HEK293 (cell line): ENCODE measurements around the gene OR2J3.

Experiments
- CTCF ChIA-PET: fragments of 350-600 bp; formaldehyde crosslinking; extraction: SDS; loops from one replicate; lab custom pipeline; 2021; ENCODE audit warnings: antibody characterized with exemption; lab: Yijun Ruan, JAX
- POLR2A ChIA-PET: fragments of 300-600 bp; formaldehyde crosslinking; extraction: SDS; loops from one replicate; lab custom pipeline; 2020; ENCODE audit warnings: antibody characterized with exemption, inconsistent platforms; lab: Yijun Ruan, JAX
- H3K27ac ChIP-seq: fragments of 200-500 bp; sonication (Bioruptor generic); 2 replicates; pipeline ENCODE4 v1.5.1; 2014; ENCODE audit warnings: low read depth, low read length, control low read depth, inconsistent platforms; ENCODE audit errors: extremely low read depth
- H3K36me3 ChIP-seq, 2 experiments: fragments of 200-500 bp in 1 of 2; sonication (Bioruptor generic) in 1 of 2; 1 replicate in 1 of 2; 2 replicates in 1 of 2; pipeline ENCODE4 v1.5.1; 2014 to 2017; ENCODE audit warnings: inconsistent platforms in 2 of 2, low read length in 2 of 2; ENCODE audit not compliant: control insufficient read depth in 2 of 2, insufficient read depth in 1 of 2
- H3K4me1 ChIP-seq: fragments of 200-500 bp; sonication (Bioruptor generic); 2 replicates; pipeline ENCODE4 v1.5.1; 2014; ENCODE audit warnings: mild to moderate bottlenecking, low read length, inconsistent platforms; ENCODE audit not compliant: control insufficient read depth, insufficient read depth
- H3K4me3 ChIP-seq: 2 replicates; pipeline ENCODE4 v1.5.1; 2011; ENCODE audit warnings: low read depth, mild to moderate bottlenecking, control low read depth, low read length, moderate library complexity
- H3K9me3 ChIP-seq: fragments of 200-500 bp; sonication (Bioruptor generic); 2 replicates; pipeline ENCODE4 v1.5.1; 2014; ENCODE audit warnings: low read depth, low read length, inconsistent platforms; ENCODE audit not compliant: control insufficient read depth, insufficient read depth
- CTCF ChIP-seq: fragments of 450-650 bp; formaldehyde crosslinking; IDR thresholded peaks from 2 replicates; pipeline ENCODE4 v1.5.1; 2016; ENCODE audit warnings: missing biosample characterization, missing genetic modification characterization
- GFI1B ChIP-seq: fragments of 450-650 bp; formaldehyde crosslinking; IDR thresholded peaks from 2 replicates; pipeline ENCODE4 v1.5.1; 2016; ENCODE audit warnings: missing biosample characterization, missing genetic modification characterization
- KLF1 ChIP-seq: fragments of 450-650 bp; formaldehyde crosslinking; IDR thresholded peaks from 2 replicates; pipeline ENCODE4 v1.5.1; 2016; ENCODE audit warnings: missing biosample characterization, missing genetic modification characterization
- KLF10 ChIP-seq: fragments of 450-650 bp; IDR thresholded peaks from 2 replicates; pipeline ENCODE4 v1.5.1; 2018; ENCODE audit warnings: missing biosample characterization, mild to moderate bottlenecking, missing genetic modification characterization
- PRDM10 ChIP-seq: fragments of 450-650 bp; formaldehyde crosslinking; IDR thresholded peaks from 2 replicates; pipeline ENCODE4 v1.5.1; 2016; ENCODE audit warnings: missing biosample characterization, missing genetic modification characterization
- ZFP37 ChIP-seq: fragments of 450-650 bp; formaldehyde crosslinking; IDR thresholded peaks from 2 replicates; pipeline ENCODE4 v1.5.1; 2016; ENCODE audit warnings: missing biosample characterization, missing genetic modification characterization
- ZNF112 ChIP-seq: fragments of 450-650 bp; formaldehyde crosslinking; IDR thresholded peaks from 2 replicates; pipeline ENCODE4 v1.5.0; 2017; ENCODE audit warnings: missing biosample characterization, missing genetic modification characterization
- ZNF174 ChIP-seq: fragments of 450-650 bp; formaldehyde crosslinking; IDR thresholded peaks from 2 replicates; pipeline ENCODE4 v1.5.0; 2017; ENCODE audit warnings: missing biosample characterization, mild to moderate bottlenecking, missing genetic modification characterization
- ZNF202 ChIP-seq: fragments of 450-650 bp; formaldehyde crosslinking; IDR thresholded peaks from 2 replicates; pipeline ENCODE4 v1.5.1; 2016; ENCODE audit warnings: missing biosample characterization, missing genetic modification characterization, borderline replicate concordance
- ZNF518A ChIP-seq: fragments of 450-650 bp; formaldehyde crosslinking; conservative IDR thresholded peaks from 2 replicates; pipeline ENCODE4 v1.5.1; 2016; ENCODE audit warnings: low read depth, missing biosample characterization, missing genetic modification characterization
- ZNF521 ChIP-seq: fragments of 450-650 bp; formaldehyde crosslinking; IDR thresholded peaks from 2 replicates; pipeline ENCODE4 v1.5.1; 2017; ENCODE audit warnings: missing biosample characterization, mild to moderate bottlenecking, missing genetic modification characterization
- ZNF544 ChIP-seq: fragments of 450-650 bp; formaldehyde crosslinking; IDR thresholded peaks from 2 replicates; pipeline ENCODE4 v1.5.0; 2017; ENCODE audit warnings: missing biosample characterization, missing genetic modification characterization
- ZNF654 ChIP-seq: fragments of 450-650 bp; formaldehyde crosslinking; IDR thresholded peaks from 2 replicates; pipeline ENCODE4 v1.5.1; 2016; ENCODE audit warnings: low read depth, missing biosample characterization, missing genetic modification characterization
- ZNF692 ChIP-seq: fragments of 450-650 bp; formaldehyde crosslinking; IDR thresholded peaks from 2 replicates; pipeline ENCODE4 v1.5.1; 2016; ENCODE audit warnings: missing biosample characterization, missing genetic modification characterization
- ZNF777 ChIP-seq: fragments of 450-650 bp; formaldehyde crosslinking; IDR thresholded peaks from 2 replicates; pipeline ENCODE4 v1.5.1; 2017; ENCODE audit warnings: missing biosample characterization, missing genetic modification characterization, borderline replicate concordance
- ZSCAN16 ChIP-seq: fragments of 450-650 bp; formaldehyde crosslinking; IDR thresholded peaks from 2 replicates; pipeline ENCODE4 v1.5.1; 2016; ENCODE audit warnings: missing biosample characterization, missing genetic modification characterization

Gene OR2J3

GRCh38 chr6:29107758-29108157 lies at the start of gene OR2J3:
TSS of gene OR2J3 (plus strand) at chr6:29108058. CDS start at chr6:29111891, 3,833 bp downstream.
- H3K36me3 ChIP-seq = no peaks in the 10 kb centered on the region
- ChIA-PET POLR2A (interaction anchor here (0.6 kb wide), 1 partner anchor 212 kb away, joined by 4 read pairs; no protein-coding TSS in a partner anchor), CTCF (interaction anchor here (0.5 kb wide), 1 partner anchor 12 kb away, joined by 3 read pairs; no protein-coding TSS in a partner anchor)
- H3K27ac ChIP-seq = no peak within 1 kb of the TSS
- no peaks in the 10 kb centered on the region for H3K9me3 ChIP-seq
- TF ChIP-seq GFI1B (tag by site-specific recombination) (no peak), ZNF112 (tag by site-specific recombination) (no peak), ZNF174 (tag by site-specific recombination) (no peak), KLF10 (tag by site-specific recombination) (no peak), ZNF202 (tag by site-specific recombination) (no peak), ZFP37 (tag by site-specific recombination) (no peak), ZNF777 (tag by site-specific recombination) (no peak), PRDM10 (tag by site-specific recombination) (no peak), ZSCAN16 (tag by site-specific recombination) (no peak), ZNF521 (tag by site-specific recombination) (no peak), ZNF692 (tag by site-specific recombination) (no peak), ZNF544 (no peak)
- no peaks in the 10 kb centered on the region for H3K4me1 ChIP-seq
- H3K4me3 ChIP-seq = no peak within 1 kb of the TSS

- H3K4me1 ChIP-seq = no peaks in the 10 kb centered on the region
- H3K4me3 ChIP-seq = no peak overlapping the region
- H3K36me3 ChIP-seq = no peaks in the 10 kb centered on the region
- TF ChIP-seq ZNF518A (tag by site-specific recombination) (no peak), CTCF (tag by site-specific recombination) (peak; percentile 66; the same call in 1 of the 2 replicates), ZNF654 (tag by site-specific recombination) (peak; percentile 26; the same call in 1 of the 2 replicates), KLF1 (no peak)
- ChIA-PET CTCF (interaction anchor here (0.6 to 2.0 kb wide), 19 partner anchors 12 to 528 kb away, joined by 3 to 10 read pairs (median 3); partner anchors contain the start of gene OR12D1), POLR2A (no interaction called here)
- H3K27ac ChIP-seq = no peak overlapping the region
- no peaks in the 10 kb centered on the region for H3K9me3 ChIP-seq
These were observed 35.8 kb upstream of the OR2J3 start for GRCh38 chr6:29071831-29072723.
